ENCODE measurements around the gene SLAMF1.
"Not testable (repeated sequence)": the region's sequence is repeated elsewhere in the genome, so short reads cannot be mapped to it uniquely, and the experiment has no call there.

Gene SLAMF1

GRCh38 chr1:160588468-160588867 lies 58.4 kb downstream of the SLAMF1 start:
- no peak for DNase-seq

GRCh38 chr1:160584784-160585183 lies 62.1 kb downstream of the SLAMF1 start:
- no peak for DNase-seq

DNA sequence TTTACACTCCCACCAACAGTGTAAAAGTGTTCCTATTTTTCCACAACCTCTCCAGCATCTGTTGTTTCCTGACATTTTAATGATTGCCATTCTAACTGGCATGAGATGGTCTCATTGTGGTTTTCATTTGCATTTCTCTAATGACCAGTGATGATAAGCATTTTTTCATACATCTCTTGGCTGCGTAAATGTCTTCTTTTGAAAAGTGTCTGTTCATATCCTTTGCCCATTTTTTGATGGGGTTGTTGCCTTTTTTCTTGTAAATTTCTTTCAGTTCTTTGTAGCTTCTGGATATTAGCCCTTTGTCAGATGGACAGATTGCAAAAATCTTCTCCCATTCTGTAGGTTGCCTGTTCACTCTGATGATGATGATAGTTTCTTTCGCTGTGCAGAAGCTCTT lies 63.9 kb downstream of the SLAMF1 start:
- DNase-seq: not testable (repeated sequence)

- DNase-seq: no peak
Measured at GRCh38 chr1:160581961-160582360, 64.9 kb downstream of the SLAMF1 start.

DNA sequence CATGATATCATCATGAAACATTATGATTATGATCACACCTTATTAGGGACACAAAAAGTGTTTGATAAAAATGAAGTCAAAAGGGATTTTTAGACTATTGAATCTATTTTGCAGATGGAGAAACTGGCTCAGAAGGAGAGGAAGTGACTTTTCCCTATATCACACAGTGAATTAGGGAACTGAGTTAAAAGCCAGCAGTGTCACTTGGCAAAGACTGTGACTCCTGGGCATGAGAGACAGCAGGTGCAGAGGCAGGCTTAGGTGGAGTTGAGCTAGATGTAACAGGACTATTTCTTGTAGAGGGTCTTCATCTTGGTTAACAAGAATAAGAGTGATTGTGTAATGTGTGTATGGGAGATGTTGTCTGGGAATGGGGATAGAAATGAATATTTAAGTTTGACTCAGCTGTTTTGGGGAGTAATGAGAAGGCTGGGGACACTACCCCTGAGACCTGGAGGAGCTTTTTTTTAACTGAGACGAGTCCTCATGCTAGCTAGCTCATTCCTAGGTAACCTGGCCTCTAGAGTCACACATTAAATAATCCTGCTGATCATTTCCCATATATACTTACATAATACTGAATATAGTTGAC lies 66.5 kb downstream of the SLAMF1 start:
- DNase-seq: no peak

GRCh38 chr1:160579216-160579701 lies 67.6 kb downstream of the SLAMF1 start, which contains the start of gene CD84:
Gene CD84, minus strand, starts transcription at chr1:160579496. Its CDS starts 59 bp downstream, at chr1:160579437.
- DNase-seq: no peak

DNA sequence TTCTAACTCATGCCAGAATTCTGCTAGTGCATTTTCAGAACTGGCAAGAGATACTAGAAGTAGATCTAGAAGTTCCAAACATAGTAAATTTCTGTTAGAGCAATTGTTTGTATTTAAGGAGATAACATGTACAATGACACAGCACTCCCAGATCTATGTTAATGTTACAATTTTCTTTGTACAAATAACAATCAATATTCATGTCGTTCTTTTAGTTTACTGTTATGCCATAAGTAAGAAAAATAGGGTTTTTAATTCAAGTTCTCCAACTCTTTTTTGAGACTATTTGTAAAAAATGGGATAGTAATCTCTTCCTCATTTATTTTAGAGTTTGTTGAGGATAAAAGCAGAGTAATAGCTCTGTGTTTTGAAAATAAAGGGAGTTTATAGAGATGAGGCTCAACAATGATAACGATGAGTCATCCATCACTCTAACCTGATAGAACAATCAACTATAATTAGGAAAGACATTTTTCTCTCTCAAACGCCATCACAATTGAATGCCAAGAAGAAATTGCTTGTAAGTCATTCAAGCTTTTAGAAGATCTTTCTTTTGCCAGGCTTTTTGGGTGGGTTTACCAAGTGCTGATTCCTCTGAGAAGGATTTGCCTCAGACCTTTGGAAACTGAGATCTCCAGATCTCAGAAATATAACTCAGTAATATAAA lies 68.2 kb downstream of the SLAMF1 start:
- DNase-seq: no peak

GRCh38 chr1:160578175-160578524 lies 68.7 kb downstream of the SLAMF1 start:
- DNase-seq: no peak

GRCh38 chr1:160577671-160578070 lies 69.2 kb downstream of the SLAMF1 start:
- no peak for DNase-seq

- DNase-seq: no peak
Measured at GRCh38 chr1:160576884-160577283, 70.0 kb downstream of the SLAMF1 start.

DNA sequence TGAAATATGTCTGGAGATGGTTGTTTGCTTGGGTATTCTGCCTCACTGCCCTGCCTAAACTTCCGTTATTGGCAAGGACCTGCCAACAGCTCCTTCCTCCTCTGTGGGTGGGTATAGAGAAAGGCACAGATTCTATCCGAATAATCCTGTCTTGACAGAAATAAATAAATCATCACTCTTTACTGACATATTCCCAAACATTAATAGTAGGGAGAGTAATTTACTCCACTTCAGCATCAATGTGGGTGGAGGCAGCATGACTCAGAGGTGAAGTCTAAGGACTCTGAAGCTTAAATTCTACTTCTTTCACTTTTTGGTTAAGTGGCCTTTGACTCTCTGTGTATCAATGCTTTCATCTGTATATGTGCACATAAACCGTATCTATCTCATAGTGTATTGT lies 70.5 kb downstream of the SLAMF1 start:
- DNase-seq: peak; percentile 15

- DNase-seq: no peak
Measured at GRCh38 chr1:160575112-160575664, 71.7 kb downstream of the SLAMF1 start.

DNA sequence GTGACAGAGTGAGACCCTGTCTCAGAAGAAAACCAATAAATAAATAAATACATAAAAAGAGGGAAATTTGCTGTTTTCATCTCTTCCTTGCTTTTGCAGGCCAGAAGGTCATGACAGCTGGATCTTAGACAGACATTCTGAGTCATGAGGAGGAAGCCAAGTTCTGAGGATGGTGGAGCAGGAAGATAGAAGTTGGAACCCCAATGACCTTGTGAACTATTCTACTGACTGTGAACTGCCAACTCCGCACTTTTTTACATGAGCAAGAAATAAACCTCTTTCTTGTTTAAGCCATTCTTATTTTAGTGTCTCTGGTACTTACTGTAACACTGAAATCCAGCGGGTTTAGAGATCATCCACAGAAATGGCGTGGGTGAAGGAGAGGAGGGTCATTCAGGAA lies 76.0 kb downstream of the SLAMF1 start:
- no peak for DNase-seq

- no peak for DNase-seq
Measured at GRCh38 chr1:160569806-160570205, 77.0 kb downstream of the SLAMF1 start.

- DNase-seq: peak; percentile 58
Measured at GRCh38 chr1:160567858-160568682, 78.8 kb downstream of the SLAMF1 start.

- DNase-seq: no peak
Measured at GRCh38 chr1:160567341-160567740, 79.5 kb downstream of the SLAMF1 start.

DNA sequence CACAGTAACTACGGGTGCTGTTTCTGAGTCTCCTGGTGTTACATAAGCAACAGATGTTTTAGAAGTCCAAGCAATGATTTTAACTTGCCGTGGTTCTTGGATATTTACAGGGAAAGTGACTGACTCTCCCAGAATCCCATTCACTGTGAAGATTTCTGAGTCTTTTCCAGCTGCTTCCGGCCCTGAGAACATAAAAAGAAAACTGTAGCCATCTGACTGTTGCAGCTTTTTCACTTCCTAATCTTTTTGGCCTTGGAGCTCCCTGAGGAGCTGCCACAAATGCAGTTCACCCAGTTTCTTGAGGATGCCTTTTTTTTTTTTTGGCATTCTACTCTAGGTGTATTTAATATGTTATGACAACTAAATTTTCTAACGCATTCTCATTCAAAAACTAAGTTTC lies 81.3 kb downstream of the SLAMF1 start:
- no peak for DNase-seq

GRCh38 chr1:160563230-160563629 lies 83.6 kb downstream of the SLAMF1 start:
- not testable (repeated sequence) for DNase-seq

DNA sequence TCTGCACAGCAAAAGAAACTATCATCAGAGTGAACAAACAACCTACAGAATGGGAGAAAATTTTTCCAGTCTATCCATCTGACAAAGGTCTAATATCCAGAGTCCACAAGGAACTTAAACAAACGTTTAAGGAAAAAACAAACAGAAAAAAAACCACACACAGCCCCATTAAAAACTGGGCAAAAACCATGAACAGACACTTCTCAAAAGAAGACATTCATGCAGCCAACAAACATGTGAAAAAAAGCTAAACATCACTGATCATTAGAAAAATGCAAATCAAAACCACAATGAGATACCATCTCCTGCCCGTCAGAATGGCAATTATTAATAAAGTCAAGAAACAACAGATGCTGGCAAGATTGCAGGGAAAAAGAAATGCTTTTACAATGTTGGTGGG lies 84.1 kb downstream of the SLAMF1 start:
- DNase-seq: not testable (repeated sequence)

DNA sequence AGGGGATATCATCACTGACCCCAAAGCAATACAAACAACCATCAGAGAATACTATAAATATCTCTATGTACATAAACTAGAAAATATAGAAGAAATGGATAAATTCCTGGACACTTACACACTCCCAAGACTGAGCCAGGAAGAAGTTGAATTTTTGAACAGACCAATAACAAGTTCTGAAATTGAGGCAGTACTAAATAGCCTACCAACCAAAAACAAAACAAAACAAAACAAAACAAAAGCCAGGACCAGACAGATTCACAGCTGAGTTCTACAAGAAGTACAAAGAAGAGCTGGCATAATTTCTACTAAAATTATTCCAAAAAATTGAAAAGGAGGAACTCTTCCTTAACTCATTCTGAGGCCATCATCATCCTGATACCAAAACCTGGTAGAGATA lies 86.0 kb downstream of the SLAMF1 start:
- no peak for DNase-seq

- DNase-seq: no peak
Measured at GRCh38 chr1:160560045-160560705, 86.7 kb downstream of the SLAMF1 start.

GRCh38 chr1:160559437-160559836 lies 87.4 kb downstream of the SLAMF1 start:
- DNase-seq: not testable (repeated sequence)

All from effector CD4-positive, alpha-beta T cell (primary cell).